ENCODE results near the gene PIBF1.

Gene PIBF1, protein sequence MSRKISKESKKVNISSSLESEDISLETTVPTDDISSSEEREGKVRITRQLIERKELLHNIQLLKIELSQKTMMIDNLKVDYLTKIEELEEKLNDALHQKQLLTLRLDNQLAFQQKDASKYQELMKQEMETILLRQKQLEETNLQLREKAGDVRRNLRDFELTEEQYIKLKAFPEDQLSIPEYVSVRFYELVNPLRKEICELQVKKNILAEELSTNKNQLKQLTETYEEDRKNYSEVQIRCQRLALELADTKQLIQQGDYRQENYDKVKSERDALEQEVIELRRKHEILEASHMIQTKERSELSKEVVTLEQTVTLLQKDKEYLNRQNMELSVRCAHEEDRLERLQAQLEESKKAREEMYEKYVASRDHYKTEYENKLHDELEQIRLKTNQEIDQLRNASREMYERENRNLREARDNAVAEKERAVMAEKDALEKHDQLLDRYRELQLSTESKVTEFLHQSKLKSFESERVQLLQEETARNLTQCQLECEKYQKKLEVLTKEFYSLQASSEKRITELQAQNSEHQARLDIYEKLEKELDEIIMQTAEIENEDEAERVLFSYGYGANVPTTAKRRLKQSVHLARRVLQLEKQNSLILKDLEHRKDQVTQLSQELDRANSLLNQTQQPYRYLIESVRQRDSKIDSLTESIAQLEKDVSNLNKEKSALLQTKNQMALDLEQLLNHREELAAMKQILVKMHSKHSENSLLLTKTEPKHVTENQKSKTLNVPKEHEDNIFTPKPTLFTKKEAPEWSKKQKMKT

DNA sequence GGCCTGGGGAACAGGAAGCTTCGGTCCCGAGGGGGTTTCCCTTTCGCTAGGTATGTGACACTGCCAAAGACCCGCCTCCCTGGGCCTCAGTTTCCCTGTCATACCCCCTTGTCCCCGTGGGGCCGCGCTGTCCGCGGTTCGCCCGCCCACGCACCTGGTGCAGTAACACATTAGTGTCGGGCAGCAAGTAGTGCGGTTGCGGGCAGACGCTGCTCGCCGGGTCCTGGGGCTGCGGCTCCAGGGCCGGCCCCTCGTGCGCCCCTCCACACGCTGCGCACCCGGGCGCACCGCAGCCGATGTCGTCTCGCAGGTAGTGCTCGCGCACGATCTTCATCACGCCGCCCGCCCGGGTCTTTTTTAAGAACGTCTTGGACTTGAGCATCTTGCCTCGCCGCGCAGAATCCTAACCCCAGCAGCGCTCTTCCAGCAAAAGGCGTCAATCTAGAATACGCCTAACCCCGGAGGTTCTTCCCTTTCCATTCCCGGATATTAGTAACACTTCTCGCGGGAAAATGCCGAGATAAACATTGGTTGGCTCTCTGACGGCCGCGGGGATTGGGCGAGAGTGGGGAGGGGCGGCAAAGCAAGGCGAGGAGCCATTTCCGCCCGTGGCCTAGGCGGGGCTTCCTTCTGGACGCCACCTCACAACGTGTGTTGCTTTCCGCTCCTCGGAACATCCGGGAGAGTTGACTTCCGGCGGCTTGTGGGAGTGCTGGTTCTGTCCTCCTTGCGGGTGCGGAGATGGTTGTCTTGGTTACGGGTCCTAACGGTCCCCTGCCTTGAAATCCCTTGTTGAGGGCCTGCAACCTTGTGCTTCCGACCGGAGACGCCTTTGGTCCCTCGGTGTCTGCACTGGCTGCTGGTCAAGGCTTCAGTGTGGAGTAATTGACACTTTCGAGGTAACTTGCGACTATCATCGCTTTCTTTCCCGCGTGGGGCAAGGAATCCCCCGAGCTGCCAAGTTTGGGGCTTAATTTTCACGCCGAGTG, at the start of gene PIBF1, which contains the start of gene DIS3:
TSS of gene PIBF1 (plus strand) at position 683 of the 989 bp plus-strand sequence. CDS start 1,337 bp downstream, outside the sequence.
TSS of gene DIS3 (minus strand) at position 450 of the 989 bp plus-strand sequence. CDS start at position 382, 68 bp downstream.
- CTCF ChIA-PET: interaction anchor here (1.0 kb wide), 1 partner anchor 11 kb away, joined by 6 read pairs; no protein-coding TSS in a partner anchor
- TF ChIP-seq, protein P1, sequence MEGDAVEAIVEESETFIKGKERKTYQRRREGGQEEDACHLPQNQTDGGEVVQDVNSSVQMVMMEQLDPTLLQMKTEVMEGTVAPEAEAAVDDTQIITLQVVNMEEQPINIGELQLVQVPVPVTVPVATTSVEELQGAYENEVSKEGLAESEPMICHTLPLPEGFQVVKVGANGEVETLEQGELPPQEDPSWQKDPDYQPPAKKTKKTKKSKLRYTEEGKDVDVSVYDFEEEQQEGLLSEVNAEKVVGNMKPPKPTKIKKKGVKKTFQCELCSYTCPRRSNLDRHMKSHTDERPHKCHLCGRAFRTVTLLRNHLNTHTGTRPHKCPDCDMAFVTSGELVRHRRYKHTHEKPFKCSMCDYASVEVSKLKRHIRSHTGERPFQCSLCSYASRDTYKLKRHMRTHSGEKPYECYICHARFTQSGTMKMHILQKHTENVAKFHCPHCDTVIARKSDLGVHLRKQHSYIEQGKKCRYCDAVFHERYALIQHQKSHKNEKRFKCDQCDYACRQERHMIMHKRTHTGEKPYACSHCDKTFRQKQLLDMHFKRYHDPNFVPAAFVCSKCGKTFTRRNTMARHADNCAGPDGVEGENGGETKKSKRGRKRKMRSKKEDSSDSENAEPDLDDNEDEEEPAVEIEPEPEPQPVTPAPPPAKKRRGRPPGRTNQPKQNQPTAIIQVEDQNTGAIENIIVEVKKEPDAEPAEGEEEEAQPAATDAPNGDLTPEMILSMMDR (IDR thresholded peaks at IDR 0.05; ENCODE audit: control extremely low read depth, extremely low read depth, low read depth, missing control alignments): no peak
- DNase-seq (ENCODE audit: extremely low spot score): peak; percentile 97
- POLR2A ChIA-PET: no interaction called here

DNA sequence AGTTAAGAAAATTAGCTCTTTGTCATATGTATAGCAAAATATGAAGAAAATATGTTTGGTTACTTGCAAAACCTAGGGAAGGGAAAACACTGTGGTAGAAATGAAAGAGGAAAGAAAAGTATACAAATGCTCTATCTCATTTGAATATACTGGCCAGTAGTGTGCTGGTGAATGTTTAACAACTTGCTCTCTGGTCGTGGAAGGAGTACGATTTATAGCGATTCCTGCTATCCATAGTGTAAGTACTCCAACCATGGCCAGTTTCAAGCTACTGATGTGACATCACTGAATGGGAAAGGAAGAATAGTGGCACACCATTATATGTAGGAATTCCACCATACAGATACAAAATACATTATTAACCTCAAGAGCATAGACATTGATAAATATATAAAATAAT, 44.9 kb upstream of the PIBF1 start:
- ChIA-PET POLR2A (no interaction called here), CTCF (no interaction called here)
- no peak for DNase-seq (ENCODE audit: extremely low spot score)
- TF ChIP-seq, protein P1 (IDR thresholded peaks at IDR 0.05; ENCODE audit: control extremely low read depth, extremely low read depth, low read depth, missing control alignments): no peak

DNA sequence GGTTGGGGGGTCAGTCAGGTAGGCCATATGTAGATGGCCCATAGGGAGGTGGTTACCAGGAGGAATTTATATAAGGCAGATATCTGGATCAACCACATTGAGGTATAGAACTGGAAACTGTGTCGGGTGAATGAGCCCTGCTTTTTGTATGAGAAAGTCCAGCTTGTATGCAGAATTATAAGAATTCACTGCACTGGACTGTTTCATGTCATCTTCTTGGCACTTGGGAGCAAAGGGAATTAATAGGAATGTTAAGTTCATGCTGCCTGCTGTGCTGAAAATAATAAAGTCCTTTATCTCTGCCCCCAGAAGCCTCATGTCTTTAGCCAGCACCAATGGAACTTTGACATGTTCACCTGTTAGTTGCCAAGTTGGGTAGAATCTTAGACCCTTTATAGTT, 41.9 kb upstream of the PIBF1 start:
- ChIA-PET CTCF (interaction anchor here (1.5 kb wide), 1 partner anchor 25 kb away, joined by 3 read pairs; no protein-coding TSS in a partner anchor), POLR2A (no interaction called here)
- TF ChIP-seq, protein P1 (IDR thresholded peaks at IDR 0.05; ENCODE audit: control extremely low read depth, extremely low read depth, low read depth, missing control alignments): no peak
- DNase-seq (ENCODE audit: extremely low spot score): no peak

DNA sequence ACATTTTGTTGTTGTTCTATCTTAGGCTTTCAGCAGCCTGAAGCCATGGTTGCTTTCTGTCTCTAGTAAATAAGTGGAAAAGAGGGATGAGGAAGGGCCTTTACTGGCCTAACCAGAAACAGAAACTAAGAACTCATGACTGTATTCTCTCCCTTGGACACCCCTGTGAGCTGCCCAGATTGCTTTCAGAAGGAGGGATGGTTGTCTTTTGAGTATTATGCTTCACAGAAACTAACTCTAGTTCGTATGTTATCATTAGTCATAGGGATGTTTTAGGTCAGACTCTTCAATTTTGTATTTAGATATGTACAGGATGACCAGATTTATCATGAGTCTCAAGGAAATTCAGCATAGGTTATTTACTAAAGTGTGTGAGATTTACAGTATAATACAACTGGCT, 36.7 kb upstream of the PIBF1 start:
- ChIA-PET CTCF (interaction anchor here (1.9 to 2.6 kb wide), 2 partner anchors 11 to 14 kb away, joined by 6 to 13 read pairs; no protein-coding TSS in a partner anchor), POLR2A (interaction anchor here (0.6 kb wide), 1 partner anchor 12 kb away, joined by 7 read pairs; no protein-coding TSS in a partner anchor)
- TF ChIP-seq, protein P1 (IDR thresholded peaks at IDR 0.05; ENCODE audit: control extremely low read depth, extremely low read depth, low read depth, missing control alignments): no peak
- DNase-seq (ENCODE audit: extremely low spot score): no peak

DNA sequence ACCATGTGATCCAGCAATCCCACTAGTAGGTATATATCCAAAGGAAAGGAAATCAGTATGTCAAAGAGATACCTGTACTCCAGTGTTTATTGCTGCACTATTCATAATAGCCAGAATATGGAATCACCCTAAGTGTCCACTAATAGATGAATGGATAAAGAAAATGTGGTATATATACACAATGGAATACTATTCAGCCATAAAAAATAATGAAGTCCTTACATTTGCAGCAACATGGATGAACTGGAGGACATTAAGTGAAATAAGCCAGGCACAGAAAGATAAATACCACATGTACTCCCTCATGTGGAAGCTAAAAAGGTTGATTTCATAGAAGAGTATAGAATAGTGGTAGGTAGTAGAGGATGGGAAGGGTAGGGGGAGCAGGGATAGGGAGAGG, 30.7 kb upstream of the PIBF1 start:
- DNase-seq (ENCODE audit: extremely low spot score): no peak
- ChIA-PET CTCF (interaction anchor here (1.2 to 1.7 kb wide), 2 partner anchors 17 to 23 kb away, joined by 4 to 7 read pairs; partner anchors contain the start of genes BORA and MZT1), POLR2A (no interaction called here)
- TF ChIP-seq, protein P1 (IDR thresholded peaks at IDR 0.05; ENCODE audit: control extremely low read depth, extremely low read depth, low read depth, missing control alignments): no peak

Measured in GM10248 (cell line).